HG03025 (cell line): ENCODE measurements around the gene ARV1.
A peak's percentile ranks its signal among the peaks of the same experiment; 100 is the strongest.
"Not testable (repeated sequence)": the region's sequence is repeated elsewhere in the genome, so short reads cannot be mapped to it uniquely, and the experiment has no call there.

ENCODE experiments used
- ATAC-seq: cut with Tn5 transposase; IDR thresholded peaks from one replicate; pipeline ENCODE4 v1.9.1; 2021; ENCODE audit warnings: mild to moderate bottlenecking, moderate library complexity; ENCODE audit not compliant: unreplicated experiment, low FRiP score

Gene ARV1

GRCh38 chr1:230976360-230976759 lies 2.5 kb upstream of the ARV1 start:
- ATAC-seq = no peak

- no peak for ATAC-seq
Observed at GRCh38 chr1:230976825-230977747, 1.8 kb upstream of the ARV1 start.

- ATAC-seq = peak; percentile 9
Observed at GRCh38 chr1:230977761-230978490, 968 bp upstream of the ARV1 start.

GRCh38 chr1:230979389-230979716 lies 459 bp downstream of the ARV1 start:
- no peak for ATAC-seq

- no peak for ATAC-seq
Observed at GRCh38 chr1:230979952-230980351, 1.1 kb downstream of the ARV1 start.

- ATAC-seq = no peak
Observed at GRCh38 chr1:230982696-230983095, 3.8 kb downstream of the ARV1 start.

- ATAC-seq = no peak
Observed at GRCh38 chr1:230983811-230984210, 4.9 kb downstream of the ARV1 start.

- ATAC-seq = not testable (repeated sequence)
Observed at GRCh38 chr1:230984622-230985515, 6.0 kb downstream of the ARV1 start.

GRCh38 chr1:230985711-230986110 lies 6.8 kb downstream of the ARV1 start:
- no peak for ATAC-seq

- no peak for ATAC-seq
Observed at GRCh38 chr1:230986976-230987375, 8.1 kb downstream of the ARV1 start.

GRCh38 chr1:230987448-230987847 lies 8.6 kb downstream of the ARV1 start:
- ATAC-seq = no peak

- ATAC-seq = no peak
Observed at GRCh38 chr1:230992100-230992774, 13.3 kb downstream of the ARV1 start.

GRCh38 chr1:230994860-230995259 lies 16.0 kb downstream of the ARV1 start:
- no peak for ATAC-seq

GRCh38 chr1:231000201-231000600 lies 21.3 kb downstream of the ARV1 start:
- no peak for ATAC-seq

GRCh38 chr1:231000639-231001038 lies 21.7 kb downstream of the ARV1 start:
- ATAC-seq = no peak

- no peak for ATAC-seq
Observed at GRCh38 chr1:231001892-231002291, 23.0 kb downstream of the ARV1 start.

GRCh38 chr1:231007535-231007934 lies 28.6 kb downstream of the ARV1 start:
- not testable (repeated sequence) for ATAC-seq

GRCh38 chr1:231011360-231011759 lies 32.5 kb downstream of the ARV1 start:
- no peak for ATAC-seq

GRCh38 chr1:231011963-231012362 lies 33.1 kb downstream of the ARV1 start:
- ATAC-seq = no peak

- ATAC-seq = no peak
Observed at GRCh38 chr1:231013391-231014015, 34.6 kb downstream of the ARV1 start.
